Activated T-cell treated with anti-CD3 and anti-CD28 coated beads for 4 hours (primary cell): Measurements from ENCODE around the gene FNDC3B.

Experiments used
- DNase-seq: peaks from one replicate; pipeline ENCODE4 v3.0.0-alpha.2; 2020

FNDC3B gene

DNA sequence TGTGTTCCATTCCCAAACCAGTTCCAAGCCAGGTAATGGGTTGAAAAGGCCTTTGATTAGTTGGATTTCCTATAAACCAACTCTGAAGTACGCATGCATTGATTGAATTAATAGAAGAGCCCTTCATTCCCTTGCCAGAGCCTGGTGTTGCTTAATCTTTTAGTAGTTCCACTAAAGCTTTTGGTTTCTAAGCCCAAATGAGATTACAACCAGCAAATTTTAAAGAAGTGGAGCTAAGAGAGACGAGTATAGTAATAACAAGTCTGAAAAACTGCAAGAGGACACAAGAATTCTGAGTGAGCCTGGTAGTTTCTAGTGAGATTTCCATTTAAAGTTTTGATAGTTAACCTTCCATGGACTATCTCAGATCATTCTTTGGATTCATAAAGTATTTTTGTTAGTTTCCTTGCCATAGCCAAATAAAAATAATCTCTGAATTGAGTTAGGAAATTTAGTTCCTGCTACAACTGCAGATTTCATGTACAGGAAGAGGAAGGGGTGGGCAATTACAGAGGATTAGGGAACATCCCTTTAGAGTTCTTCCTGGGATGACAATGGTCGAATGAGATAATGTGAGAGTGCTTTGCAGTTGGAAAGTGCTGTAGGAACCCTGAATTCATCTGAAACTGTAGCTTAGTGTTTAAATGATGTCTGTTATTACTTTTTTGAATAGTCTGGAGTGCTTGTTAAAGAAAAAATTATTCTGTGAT is 136.8 kb downstream of the FNDC3B start:
- no peak for DNase-seq

DNA sequence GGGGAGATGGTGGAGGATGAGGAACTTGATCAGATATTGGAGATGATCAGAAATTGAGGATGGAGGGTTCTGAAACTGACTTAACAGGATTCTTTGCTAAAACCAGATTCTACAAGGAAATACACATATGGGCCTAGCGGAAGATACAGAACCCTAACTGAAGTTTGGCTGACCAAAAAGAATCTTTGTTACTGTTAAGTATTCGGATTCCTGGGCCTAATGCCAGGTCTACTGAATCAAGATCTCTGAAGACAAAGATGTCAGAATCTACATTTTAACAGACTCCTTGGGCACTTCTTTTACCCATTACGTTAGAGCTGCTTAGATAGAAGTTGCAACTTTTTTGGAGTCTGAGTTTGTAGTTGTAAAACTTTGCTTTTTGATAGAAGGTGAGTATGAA is 137.7 kb downstream of the FNDC3B start:
- no peak for DNase-seq

DNA sequence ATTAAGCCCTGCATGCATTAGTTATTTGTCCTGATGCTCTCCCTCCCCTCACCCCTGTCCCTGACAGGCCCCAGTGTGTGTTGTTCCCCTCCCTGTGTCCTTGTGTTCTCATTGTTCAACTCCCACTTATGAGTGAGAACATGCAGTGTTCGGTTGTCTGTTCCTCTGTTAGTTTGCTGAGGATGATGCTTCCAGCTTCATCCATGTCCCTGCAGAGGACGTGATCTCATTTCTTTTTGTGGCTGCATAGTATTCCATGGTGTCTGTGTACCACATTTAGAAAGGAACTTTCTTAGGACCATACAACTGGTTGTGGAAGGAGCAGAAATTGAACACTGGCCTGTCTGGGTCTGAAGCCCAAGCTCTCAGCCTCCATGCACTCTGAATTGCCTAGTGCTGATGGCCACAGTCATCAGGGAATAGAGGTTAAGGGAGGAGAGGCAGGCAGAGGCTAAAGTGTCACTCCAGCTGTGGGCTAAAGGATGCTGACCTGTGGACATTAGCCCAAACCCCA is 138.5 kb downstream of the FNDC3B start:
- DNase-seq: no peak

DNA sequence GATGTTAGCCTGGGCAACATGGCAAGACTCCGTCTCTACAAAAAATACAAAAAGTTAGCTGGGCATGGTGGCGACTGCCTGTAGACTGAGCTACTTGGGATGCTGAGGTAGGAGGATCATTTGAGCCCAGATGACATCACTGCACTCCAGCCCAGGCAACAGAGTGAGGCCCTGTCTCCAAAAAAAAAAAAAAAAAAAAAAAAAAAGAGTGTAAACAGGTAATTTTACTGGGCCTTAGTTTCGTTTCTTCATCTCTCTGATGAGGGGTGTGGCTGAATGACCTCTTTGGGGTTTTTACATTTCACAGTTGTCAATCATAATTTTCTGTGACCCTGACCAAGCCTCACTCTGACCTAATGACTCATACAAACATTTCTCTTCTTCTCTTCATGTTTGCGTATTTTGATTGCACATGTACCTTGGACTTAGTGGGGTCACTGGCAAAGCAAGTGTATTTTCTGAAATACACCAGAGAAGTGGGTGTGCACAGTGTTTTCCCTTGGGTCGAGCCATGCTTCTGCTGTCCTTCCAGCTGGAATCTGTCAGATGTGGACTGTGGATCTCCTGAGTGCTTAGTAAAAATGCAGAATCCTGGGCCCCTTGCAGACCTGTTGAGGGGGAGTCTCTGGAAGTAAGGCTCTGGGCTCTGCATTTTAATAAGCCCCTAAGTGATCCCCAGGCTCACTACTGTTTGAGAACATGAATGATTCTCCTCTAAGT is 140.5 kb downstream of the FNDC3B start:
- DNase-seq: no peak

DNA sequence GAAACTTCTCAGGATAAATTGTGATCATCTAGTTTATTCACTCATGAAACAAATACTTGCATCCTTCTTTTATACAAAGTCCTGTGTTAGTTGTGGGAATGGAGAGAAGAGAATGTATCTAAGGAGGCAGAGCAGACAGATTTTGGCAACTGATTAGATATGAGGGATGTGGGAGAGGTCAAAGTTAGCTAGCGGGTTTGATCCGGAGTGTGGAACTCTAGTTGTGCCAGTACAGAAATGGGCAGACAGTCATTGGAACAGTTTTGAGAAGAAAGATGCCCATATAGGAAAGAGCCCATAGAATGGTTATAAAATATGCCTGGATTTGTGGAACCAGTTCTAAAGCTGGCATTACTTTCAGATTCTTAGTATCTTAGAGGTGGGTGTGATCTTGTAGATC is 141.1 kb downstream of the FNDC3B start:
- no peak for DNase-seq

DNA sequence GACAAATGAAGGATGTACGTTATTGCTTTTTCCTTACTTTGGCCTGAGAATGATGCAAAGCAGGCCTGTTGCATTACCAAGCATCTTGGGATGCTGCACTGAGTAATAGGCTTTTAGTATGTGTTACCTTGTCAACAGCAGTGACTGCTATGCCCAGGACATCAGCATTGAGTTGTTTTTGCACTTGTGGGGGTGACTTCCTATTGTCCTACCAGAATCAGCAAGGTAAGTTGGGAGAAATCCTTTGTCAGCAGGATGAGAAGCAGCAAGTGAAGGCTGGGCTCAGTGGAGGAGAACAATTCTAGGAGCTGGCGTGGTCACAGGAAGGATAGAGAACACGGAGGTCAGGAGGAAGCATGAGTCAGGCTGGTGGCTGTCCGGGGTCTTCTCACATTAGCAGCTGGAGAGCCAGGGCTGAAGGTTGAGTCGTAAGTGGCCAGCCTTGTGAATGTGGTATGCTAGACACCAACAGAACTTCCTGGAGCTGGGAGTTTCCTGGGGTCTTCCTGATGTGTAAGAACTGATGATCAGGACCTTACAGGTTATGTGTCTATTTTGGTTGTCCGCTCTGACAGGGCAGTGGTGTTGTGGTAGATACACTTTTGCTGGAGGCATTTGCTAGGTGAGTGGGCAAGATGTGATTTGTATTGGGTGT is 142.7 kb downstream of the FNDC3B start:
- no peak for DNase-seq

DNA sequence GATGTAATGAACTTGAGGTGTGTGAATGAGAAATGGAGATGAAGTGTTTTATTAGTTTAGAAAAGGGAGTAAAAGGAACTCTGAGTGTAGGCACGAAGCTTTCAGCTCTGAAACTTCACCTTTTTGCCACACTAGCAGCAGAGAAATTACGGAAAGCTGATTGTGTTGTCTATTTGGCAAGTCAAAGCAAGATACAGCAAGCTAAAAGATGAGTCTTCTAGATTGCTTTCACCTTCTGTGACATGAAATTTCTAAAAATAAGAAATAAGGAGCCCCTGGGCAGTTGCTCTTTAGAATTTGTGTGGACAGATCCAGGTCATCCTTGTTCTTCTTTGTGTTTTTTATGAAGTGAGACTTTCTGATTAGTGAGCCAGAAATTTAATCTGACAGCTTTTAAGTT is 143.4 kb downstream of the FNDC3B start:
- DNase-seq: no peak

DNA sequence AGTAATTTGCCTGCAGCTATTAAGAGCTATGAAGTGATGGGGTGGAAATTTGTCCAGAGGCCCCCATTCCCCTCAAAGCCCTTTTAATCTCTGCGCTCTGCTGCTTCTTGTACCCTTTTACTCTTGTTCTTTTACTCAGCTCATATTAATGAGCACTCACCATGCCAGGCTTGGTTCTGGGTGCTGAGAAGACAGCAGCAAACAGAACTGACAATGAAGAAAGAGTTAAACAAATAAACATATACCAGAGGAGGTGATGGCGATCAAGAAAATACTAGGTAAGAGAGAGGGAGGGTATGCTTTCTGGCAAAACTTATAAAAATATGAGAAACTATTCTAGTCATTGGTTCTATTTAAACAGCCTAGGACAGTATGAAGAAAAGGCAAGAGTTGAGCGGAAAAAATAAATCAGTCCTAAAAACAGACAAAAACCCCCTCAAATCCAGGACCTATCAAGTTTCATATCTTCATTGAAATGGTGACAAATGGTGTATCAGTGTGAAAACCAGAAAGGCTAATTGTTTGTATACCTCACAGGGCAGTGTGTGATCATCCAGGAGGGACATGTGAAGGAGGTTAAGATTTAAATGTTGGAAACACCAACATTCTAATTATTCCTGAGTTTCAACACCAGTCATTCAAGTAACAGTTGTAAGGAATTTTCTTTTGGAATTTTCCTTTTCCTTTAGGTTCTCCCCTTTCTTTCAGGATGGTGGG is 144.9 kb downstream of the FNDC3B start:
- DNase-seq: no peak

DNA sequence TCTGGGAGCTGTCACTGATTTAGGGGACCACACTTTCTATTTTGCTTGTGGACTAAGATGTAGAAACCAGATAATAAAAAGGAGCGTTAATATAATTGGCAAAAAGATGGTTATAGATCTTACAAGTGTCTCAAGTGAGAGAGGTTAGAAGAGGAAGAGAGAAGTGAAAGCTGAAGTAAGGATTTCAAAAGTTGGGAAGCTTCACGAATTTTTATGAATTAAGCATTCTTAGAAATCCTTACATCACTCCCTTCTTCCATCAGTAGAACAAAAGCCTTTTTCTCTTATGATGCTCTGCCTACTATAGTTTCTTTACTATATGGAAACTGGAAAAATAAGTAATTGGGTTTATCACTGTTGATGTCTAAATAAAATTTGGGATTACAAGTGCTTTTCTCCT is 146.5 kb downstream of the FNDC3B start:
- no peak for DNase-seq

DNA sequence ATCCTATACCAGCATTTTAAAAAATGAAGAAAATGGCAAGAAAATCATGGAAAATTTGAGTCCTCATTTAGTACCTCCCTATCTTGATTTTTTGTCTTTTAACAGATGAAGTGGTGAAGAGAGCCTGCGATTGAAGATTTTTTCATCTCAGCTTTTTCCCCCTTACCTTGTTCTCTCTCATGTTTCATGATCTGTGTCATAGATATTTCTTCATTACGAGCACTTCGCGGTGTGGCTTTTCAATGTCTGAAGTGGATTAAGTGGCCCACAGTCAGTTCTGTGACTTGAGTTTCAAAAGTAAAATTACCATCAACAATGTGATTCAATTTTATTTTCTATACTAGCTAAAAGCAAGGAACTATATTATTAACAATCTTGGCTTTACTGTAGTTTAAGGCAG is 147.2 kb downstream of the FNDC3B start:
- DNase-seq: no peak

DNA sequence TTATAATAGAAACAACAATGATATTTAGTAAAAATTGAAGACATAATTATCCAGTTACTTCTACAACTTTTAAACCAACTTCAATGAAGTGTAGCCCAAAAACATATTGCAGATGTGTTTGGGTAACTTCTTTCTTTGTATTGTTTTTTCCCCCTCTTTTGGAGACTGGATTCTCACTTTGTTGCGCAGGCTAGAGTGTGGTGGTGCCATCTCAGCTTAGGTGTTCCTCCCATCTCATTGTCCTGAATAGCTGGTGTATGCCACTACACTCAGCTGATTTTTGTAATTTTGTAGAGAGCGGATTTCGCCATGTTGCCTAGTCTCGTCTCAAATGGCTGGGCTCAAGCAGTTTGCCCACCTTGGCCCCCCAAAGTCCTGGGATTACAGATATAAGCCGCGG is 148.1 kb downstream of the FNDC3B start:
- DNase-seq: no peak

DNA sequence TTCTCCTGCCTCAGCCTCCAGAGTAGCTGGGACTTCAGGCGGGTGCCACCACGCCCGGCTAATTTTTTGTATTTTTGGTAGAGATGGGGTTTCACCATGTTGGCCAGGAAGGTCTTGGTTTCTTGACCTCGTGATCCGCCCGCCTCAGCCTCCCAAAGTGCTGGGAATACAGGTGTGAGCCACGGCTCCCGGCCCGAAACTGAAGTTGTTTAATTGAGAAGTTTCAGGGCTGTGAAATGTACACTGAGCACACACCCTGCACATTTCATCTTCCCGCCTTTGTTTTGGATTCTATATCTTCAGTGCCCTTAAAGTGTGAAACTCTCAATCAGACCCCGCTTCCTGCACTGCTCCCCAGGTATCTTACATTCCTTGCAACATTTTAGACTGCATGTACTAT is 149.1 kb downstream of the FNDC3B start:
- DNase-seq: no peak

DNA sequence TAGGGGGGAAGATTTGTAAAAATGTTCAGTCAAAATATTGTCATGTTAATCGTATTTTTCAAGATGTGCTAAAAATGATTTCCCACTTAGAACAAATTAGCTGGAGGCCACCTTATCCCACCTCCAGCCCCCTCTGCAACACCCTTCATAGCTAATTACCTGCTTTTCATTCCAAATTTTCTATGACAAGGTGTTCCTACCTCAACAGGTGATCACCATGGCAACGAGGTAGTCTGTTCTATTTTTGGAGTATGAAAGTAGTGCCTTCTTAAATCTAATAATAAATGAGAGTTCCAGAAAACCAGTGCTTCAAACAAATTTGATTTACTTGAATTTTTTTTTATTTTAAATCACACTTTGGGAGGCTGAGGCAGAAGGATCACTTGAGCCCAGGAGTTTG is 149.8 kb downstream of the FNDC3B start:
- DNase-seq: no peak

DNA sequence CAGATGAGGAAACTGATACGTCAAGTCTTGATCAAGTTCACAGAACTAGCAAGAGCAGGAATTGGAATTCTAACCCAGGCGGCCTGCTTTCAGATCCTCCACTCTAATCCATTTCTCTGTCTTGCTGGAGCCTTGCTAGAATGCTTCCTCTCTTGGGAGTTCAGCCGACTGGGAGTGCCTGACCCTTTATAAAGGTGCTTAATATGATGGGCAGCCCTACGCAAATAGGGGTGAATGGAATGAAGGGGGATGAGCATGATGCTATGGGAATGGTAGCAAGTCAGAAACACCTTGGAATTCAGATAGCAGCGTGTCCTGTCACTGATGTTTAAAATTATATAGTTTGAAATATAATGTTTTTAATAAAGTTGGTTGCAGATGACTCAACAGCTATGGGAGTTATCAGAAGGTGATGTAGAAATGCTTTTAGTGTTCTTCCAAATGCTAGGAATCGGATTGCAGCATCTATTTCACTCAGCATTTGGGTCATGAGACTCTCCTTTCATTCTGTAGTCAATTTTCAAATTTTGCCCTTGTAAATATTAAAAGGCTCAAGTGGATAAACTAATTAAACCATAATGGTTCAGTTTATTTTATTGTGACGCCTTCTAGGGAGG is 150.7 kb downstream of the FNDC3B start:
- no peak for DNase-seq

DNA sequence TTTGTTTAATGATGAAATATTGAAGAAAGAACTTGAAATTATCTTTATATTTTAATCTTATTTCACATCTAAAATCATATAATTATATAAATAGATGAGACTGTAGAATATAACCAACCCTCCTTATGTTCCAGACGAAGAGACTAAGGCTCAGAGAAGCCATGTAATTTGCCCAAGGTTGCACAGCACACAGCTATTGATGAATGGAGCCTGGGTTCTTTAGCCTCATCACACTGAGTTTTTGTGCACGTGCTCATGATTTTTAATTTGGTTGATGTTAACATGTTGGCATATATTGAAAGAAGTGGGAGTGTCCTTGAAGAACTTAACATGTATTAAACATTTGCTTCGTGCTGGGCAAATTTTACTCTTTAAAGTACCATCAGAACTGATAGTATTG is 151.6 kb downstream of the FNDC3B start:
- no peak for DNase-seq

DNA sequence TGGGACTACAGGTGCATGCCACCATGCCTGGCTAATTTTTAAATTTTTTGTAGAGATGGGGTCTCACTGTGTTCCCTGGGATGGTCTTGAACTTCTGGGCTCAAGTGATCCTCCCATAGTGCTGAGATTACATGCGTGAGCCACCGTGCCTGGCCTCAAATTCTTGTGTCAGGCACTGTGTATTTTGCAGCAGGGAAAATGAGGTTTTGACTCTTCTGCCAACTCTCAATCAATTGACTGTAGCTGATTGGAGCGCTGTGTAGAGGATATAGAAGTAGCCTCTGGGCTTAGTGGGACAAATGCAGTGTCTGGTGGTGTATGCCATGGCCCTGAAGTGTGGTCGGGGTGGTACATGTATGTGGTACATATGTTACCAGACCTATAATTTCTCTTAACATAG is 152.3 kb downstream of the FNDC3B start:
- DNase-seq: no peak

DNA sequence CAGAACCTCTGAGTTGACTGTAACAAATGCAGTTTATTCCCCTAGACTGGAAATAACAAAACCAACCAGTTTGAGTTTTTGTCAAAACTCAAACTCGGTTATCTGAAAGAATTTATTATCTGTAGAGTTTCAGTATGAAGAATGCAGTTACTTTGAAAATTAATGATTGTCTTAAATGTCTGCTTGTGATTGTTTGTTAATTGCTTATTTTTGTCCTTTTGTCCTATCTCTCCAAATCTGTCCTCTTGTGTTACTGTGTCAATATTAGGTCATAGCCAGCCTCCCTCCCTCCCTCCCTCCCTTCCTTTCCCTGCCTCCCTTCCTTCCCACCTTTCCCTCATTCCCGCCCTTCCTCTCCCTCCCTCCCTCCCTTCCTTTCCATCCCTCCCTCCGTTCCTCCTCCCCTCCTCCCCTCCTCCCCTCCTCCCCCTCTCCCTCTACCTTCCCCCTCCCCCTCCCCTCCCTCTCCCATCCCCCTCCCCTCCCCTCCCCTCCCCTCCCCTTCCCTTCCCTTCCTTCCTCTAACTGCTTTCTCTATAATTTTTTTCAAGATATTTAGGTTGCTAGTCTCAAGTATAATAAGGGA is 153.5 kb downstream of the FNDC3B start:
- DNase-seq: no peak

DNA sequence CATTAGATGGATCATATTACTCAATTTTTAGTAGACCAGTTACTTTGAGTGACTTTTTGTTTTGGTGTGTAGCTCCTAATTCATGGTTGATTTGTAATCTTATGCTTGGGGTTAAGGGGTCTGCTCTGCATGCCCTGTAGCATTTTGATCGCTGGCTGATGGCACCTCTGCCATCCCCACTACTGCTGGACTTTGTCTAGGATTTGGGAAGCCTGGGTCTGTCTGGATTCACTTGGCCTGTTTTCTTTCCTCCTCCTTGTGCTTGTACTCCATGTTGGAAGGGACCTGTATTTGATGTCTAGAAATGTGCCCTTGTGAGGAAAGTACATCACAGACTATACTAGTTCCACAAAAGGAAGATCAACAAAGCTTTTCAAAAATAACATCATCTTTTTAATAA is 154.1 kb downstream of the FNDC3B start:
- DNase-seq: no peak

DNA sequence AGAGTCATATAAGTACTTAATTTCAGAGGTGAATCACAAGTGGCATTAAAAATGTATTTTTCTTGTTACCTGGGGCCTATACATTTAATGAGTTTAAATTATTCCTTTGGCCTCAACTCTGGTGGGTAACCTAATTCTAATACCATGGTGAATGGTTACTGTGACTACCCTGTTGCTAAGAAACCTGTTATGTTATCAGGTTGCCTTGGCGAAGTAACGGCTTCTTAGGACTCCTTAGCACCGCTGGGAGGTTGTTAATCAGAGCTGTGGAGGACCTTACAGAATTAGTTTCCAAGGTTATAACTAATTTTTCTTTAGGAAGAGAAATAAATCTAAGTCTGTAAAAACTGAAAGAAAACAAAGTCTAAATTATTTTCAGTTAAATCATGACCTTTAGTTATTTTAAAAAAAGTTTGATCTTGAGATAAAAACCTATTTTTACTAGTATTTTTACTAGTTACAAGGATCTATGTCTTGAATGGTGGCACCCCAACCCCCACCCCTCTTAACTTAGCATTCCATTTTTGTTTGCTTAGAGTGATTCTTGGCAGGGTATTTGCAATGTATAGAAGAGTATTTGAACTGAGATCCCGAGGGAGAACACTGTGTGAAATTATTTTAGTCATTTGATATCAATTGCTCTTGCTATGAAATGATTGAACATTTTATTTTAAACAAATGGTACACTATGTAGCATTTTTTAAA is 155.5 kb downstream of the FNDC3B start:
- DNase-seq: no peak

DNA sequence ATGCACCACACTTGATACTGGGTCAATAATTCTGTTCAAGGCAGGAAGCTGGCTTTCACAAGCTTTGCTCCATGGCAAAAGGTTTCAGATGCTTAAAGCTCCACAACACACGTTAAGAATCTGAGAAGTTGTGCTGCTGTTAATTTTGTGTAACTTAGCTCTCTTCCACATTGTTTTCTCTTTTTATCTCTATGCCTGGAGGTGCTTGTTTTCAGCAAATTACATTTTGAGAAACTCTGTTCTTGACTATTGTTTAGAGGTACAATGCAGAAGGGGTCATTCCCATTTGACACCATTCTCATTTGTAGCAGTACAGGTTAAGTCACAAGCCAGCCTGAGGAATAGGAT is 156.0 kb downstream of the FNDC3B start:
- no peak for DNase-seq

DNA sequence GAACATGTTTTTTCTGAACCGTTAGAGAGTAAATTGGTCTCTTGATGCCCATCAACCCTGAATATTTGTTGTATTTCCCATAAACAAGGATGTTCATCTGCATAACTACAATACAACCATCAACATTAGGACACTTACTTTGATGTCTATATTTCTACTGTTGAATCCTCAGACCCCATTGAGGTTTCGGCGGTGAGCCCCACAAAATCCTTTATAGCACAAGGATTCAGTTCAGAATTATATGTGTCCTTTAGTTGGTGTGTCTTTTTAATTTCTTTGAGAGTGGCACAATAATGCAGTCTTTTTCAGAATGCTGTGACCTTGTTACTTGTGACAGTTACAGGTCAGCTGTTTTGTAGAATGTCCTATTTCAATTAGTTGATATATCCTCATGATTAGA is 158.0 kb downstream of the FNDC3B start:
- DNase-seq: no peak

DNA sequence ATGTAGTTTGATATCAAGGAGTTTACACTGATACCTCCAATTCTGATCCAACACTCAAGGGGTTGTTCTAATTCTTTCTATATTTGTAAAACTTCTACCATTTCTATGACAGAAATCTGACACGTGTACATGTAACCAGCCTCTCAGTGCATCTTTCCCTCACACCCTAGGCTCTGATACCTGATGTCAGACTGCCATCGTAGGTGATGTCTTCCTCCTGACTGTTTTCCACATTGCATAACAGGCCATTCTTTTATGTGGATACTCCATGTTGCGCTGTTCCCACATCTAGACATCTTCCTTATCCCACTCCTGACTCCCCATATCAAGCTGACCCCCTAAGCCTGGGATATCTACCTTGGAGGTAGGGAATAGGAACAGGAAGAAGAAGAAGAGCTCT is 159.1 kb downstream of the FNDC3B start:
- DNase-seq: no peak
